Measurements from ENCODE around the gene SH3RF3. TPM values are rescaled to one million over a fixed set of nuclear protein-coding genes. Genes with fewer than 3 reads are reported as not detected.

The SH3RF3 gene
- total RNA-seq, 3 donors from 2014 or later (not counting 1 experiment from before 2014, with no cell fraction given), result 0.23 to 0.61 (median 0.34) TPM

DNA sequence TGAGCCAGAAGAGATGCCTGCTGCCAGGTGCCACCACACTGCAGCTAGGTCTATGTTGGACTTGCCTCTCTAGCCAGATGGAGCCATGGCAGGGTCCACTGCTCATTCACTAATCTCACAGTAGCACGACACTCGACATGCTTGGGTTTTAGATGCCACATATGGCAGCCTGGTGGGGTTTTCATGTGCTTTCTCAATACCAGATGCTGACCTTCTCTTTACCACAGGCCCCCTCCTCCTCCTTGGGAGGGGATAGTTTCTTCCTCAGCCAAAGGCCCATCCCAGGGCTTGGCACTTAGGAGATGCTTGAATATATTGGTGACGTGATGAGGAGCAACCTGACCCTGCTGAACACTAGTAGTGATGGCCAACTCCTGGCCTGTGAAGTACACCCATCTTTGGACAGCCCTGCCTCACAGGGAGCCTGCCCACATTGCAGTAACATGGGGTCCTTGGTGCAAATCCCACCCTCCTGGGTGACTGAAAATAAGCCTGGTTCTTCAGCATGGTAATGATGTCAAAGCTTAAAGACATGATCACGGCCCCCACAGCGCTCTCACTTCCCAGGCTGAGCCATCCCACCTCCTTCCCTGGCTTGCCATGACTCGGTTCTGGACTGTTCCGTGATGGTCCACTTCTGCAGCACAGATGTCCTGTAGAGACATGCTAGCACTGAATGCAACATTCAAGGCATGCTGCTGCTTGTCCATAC is 227.5 kb downstream of the SH3RF3 start:
- WGBS (ENCODE audit: insufficient coverage), result 93% methylated on average over 6 of the region's 7 CpGs
- intact Hi-C loops (cut with micrococcal nuclease), result no loop called here
- Histone ChIP-seq H3K4me3 (ENCODE audit: low read length) (no peak overlapping the region), H3K27me3 (ENCODE audit: control insufficient read depth, insufficient read depth, low read length) (no peaks in the 10 kb centered on the region), H3K27ac (ENCODE audit: low read length) (no peak overlapping the region), H3K36me3 (ENCODE audit: control insufficient read depth, insufficient read depth, low read length) (no peaks in the 10 kb centered on the region), H3K9me3 (ENCODE audit: control insufficient read depth, insufficient read depth, low read length) (no peaks in the 10 kb centered on the region), H3K4me1 (ENCODE audit: control insufficient read depth, insufficient read depth, low read length) (peaks cover 1% of the 10 kb centered on the region)
- ATAC-seq, result no peak
- Mint-ChIP-seq H3K4me3 (no peak overlapping the region), H3K36me3 (no peaks in the 10 kb centered on the region), H3K27me3 (ENCODE audit: low read depth in 2 of 2) (no peaks in the 10 kb centered on the region), H3K9me3 (no peaks in the 10 kb centered on the region), H3K4me1 (no peaks in the 10 kb centered on the region), H3K27ac (no peak overlapping the region)
- DNase-seq, result no peak
- TF ChIP-seq, protein P1, sequence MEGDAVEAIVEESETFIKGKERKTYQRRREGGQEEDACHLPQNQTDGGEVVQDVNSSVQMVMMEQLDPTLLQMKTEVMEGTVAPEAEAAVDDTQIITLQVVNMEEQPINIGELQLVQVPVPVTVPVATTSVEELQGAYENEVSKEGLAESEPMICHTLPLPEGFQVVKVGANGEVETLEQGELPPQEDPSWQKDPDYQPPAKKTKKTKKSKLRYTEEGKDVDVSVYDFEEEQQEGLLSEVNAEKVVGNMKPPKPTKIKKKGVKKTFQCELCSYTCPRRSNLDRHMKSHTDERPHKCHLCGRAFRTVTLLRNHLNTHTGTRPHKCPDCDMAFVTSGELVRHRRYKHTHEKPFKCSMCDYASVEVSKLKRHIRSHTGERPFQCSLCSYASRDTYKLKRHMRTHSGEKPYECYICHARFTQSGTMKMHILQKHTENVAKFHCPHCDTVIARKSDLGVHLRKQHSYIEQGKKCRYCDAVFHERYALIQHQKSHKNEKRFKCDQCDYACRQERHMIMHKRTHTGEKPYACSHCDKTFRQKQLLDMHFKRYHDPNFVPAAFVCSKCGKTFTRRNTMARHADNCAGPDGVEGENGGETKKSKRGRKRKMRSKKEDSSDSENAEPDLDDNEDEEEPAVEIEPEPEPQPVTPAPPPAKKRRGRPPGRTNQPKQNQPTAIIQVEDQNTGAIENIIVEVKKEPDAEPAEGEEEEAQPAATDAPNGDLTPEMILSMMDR (IDR thresholded peaks at IDR 0.05), result no peak

DNA sequence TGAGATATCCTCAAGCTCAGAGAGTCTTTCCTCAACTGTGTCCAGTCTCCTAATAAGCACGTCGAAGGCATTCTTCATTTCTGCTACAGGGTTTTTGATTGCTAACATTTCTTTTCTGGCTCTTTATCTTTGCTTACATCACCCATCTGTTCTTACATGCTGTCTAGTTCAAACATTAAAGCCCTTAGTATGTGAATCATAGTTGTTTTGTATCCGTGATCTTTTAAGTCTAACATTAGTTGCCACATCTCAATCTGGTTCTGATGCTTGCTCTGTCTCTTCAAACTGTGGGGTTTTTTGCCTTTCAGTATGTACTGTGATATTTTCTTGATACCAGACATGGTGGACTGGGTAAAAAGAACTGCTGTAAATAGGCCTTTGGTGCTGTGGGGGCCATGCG is 235.2 kb downstream of the SH3RF3 start:
- Mint-ChIP-seq H3K27me3 (ENCODE audit: low read depth in 2 of 2) (peaks cover 10 to 15% of the 10 kb centered on the region in 2 donors), H3K4me3 (no peak overlapping the region), H3K27ac (no peak overlapping the region), H3K36me3 (no peaks in the 10 kb centered on the region), H3K9me3 (no peaks in the 10 kb centered on the region), H3K4me1 (peaks cover 0 to 8% of the 10 kb centered on the region in 2 donors)
- peaks cover 2% of the 10 kb centered on the region for H3K27me3 ChIP-seq (ENCODE audit: control insufficient read depth, insufficient read depth, low read length)
- ATAC-seq, result no peak
- H3K9me3 ChIP-seq (ENCODE audit: control insufficient read depth, insufficient read depth, low read length), result no peaks in the 10 kb centered on the region
- no peak overlapping the region for H3K27ac ChIP-seq (ENCODE audit: low read length)
- no peaks in the 10 kb centered on the region for H3K36me3 ChIP-seq (ENCODE audit: control insufficient read depth, insufficient read depth, low read length)
- intact Hi-C loops (cut with micrococcal nuclease), result no loop called here
- H3K4me1 ChIP-seq (ENCODE audit: control insufficient read depth, insufficient read depth, low read length), result no peaks in the 10 kb centered on the region
- no peak for DNase-seq
- no peak overlapping the region for H3K4me3 ChIP-seq (ENCODE audit: low read length)
- 94% methylated on average over 4 of the region's 4 CpGs for WGBS (ENCODE audit: insufficient coverage)
- TF ChIP-seq, protein P1 (IDR thresholded peaks at IDR 0.05), result no peak

DNA sequence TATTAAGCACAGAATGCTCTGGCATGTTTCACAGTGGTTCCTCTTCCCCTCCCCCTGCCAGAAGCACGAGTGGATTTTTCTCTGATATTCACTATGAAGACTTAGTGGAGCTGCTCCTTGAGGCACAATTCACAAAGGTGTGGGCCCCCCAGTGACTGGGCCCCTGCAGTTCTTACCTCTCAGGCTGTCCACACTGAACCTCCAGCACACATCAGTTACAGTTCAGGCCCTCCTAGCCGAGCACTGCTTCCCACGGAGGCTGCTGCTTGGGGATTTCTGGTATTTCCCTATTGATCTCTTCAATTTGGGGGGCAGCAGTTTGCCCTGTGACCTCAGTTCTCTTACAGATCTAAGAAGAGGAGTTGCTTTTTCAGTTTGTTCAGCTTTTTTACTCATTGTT is 236.1 kb downstream of the SH3RF3 start:
- no peaks in the 10 kb centered on the region for H3K4me1 ChIP-seq (ENCODE audit: control insufficient read depth, insufficient read depth, low read length)
- Mint-ChIP-seq H3K4me1 (peaks cover 0 to 8% of the 10 kb centered on the region in 2 donors), H3K27ac (no peak overlapping the region)

More for the DNA sequence above, 236.1 kb downstream of the SH3RF3 start:
- H3K27me3 ChIP-seq (ENCODE audit: control insufficient read depth, insufficient read depth, low read length), result peaks cover 2% of the 10 kb centered on the region
- intact Hi-C loops (cut with micrococcal nuclease), result no loop called here
- 70% methylated on average over 3 of the region's 3 CpGs for WGBS (ENCODE audit: insufficient coverage)
- Mint-ChIP-seq H3K9me3 (no peaks in the 10 kb centered on the region), H3K27me3 (ENCODE audit: low read depth in 2 of 2) (peaks cover 10 to 15% of the 10 kb centered on the region in 2 donors), H3K4me3 (no peak overlapping the region), H3K36me3 (no peaks in the 10 kb centered on the region)
- no peaks in the 10 kb centered on the region for H3K36me3 ChIP-seq (ENCODE audit: control insufficient read depth, insufficient read depth, low read length)
- H3K27ac ChIP-seq (ENCODE audit: low read length), result no peak overlapping the region
- H3K4me3 ChIP-seq (ENCODE audit: low read length), result no peak overlapping the region
- DNase-seq (no peak), ATAC-seq (no peak)
- TF ChIP-seq, protein P1 (IDR thresholded peaks at IDR 0.05), result no peak
- no peaks in the 10 kb centered on the region for H3K9me3 ChIP-seq (ENCODE audit: control insufficient read depth, insufficient read depth, low read length)
